Measurements from ENCODE around the gene ZNF189. TPM values are rescaled to one million over a fixed set of nuclear protein-coding genes. Genes with fewer than 3 reads are reported as not detected.

The ZNF189 gene
- total and polyA plus RNA-seq, 12 donors, result 17.8 to 86.8 (median 35.1) TPM

GRCh38 chr9:101457003-101457402 lies 58.4 kb downstream of the ZNF189 start:
- Histone ChIP-seq H3K4me1 (replicated peaks in 1 of 2) (peaks cover 0 to 5% of the 10 kb centered on the region in 2 donors), H3K4me3 (no peak overlapping the region), H3K27me3 (no peaks in the 10 kb centered on the region), H3K27ac (no peak overlapping the region), H3K36me3 (replicated peaks in 1 of 2) (no peaks in the 10 kb centered on the region), H3K9me3 (replicated peaks in 1 of 3) (no peaks in the 10 kb centered on the region)
- intact Hi-C loops (cut with DNase I), result no loop called here
- no peak for DNase-seq
- WGBS, 4 donors, result 18 to 28% (median 26%) methylated on average over 3 of the region's 3 CpGs
- TF ChIP-seq CTCF (IDR thresholded peaks at IDR 0.05) (peak in 1 of 6 experiments; percentile 7), POLR2A (IDR thresholded peaks at IDR 0.05) (no peak)

- TF ChIP-seq POLR2A (IDR thresholded peaks at IDR 0.05) (no peak), CTCF (IDR thresholded peaks at IDR 0.05) (peak; percentile 38 to 87 (median 77))
- WGBS, 4 donors, result 35 to 41% (median 36%) methylated on average over 9 of the region's 9 CpGs
- H3K4me1 ChIP-seq (replicated peaks in 1 of 2), result peaks cover 0 to under 1% of the 10 kb centered on the region in 2 donors
- no peak overlapping the region for H3K27ac ChIP-seq
- no peaks in the 10 kb centered on the region for H3K36me3 ChIP-seq (replicated peaks in 1 of 2)
- H3K4me3 ChIP-seq, result no peak overlapping the region
- intact Hi-C loops (cut with DNase I), result loop anchor here in 1 of 2 donors (2.0 kb wide), 1 partner anchor 72 kb away; no protein-coding TSS in a partner anchor
- DNase-seq, result peak in 4 of 7 donors; percentile 32 to 47 (median 36)
- H3K27me3 ChIP-seq, result no peaks in the 10 kb centered on the region
- no peaks in the 10 kb centered on the region for H3K9me3 ChIP-seq (replicated peaks in 1 of 3)
These were observed 60.4 kb downstream of the ZNF189 start for GRCh38 chr9:101458963-101459631.

Small RNA genes lying within 50 kb of the gene (small RNA-seq; reads per million reads assigned to genes)
- gene AL353621.2, result 0 reads per million in 2 donors

Other genes starting within 250 kb of the ZNF189 start
- gene BAAT, start 13.8 kb upstream of the ZNF189 start, total RNA-seq, result under 1 TPM in 4 of 9 donors, not detected in 5; 0.11 to 0.55 (median 0.16) TPM
- under 1 TPM; 0.07 to 0.27 (median 0.16) TPM for gene BAAT, start 13.8 kb upstream of the ZNF189 start, polyA plus RNA-seq
- gene MRPL50, start 233 bp upstream of the ZNF189 start, total RNA-seq, result 10 to 100 TPM in 8 of 9 donors, 1 to 10 TPM in 1; 9.9 to 48.5 (median 16.1) TPM
- gene MRPL50, start 233 bp upstream of the ZNF189 start, polyA plus RNA-seq, result 10 to 100 TPM in 2 of 3 donors, 1 to 10 TPM in 1; 8.4 to 38.6 (median 11.1) TPM
- gene ALDOB, start 36.9 kb downstream of the ZNF189 start, total RNA-seq, result 1 to 10 TPM in 7 of 9 donors, under 1 TPM in 2; 0.74 to 4.8 (median 2.0) TPM
- gene ALDOB, start 36.9 kb downstream of the ZNF189 start, polyA plus RNA-seq, result 1 to 10 TPM; 2.1 to 6.3 (median 4.5) TPM
- gene RNF20, start 135.0 kb downstream of the ZNF189 start, total RNA-seq, result 10 to 100 TPM; 19.8 to 46.8 (median 31.1) TPM
- 10 to 100 TPM; 13.5 to 43.3 (median 17.7) TPM for gene RNF20, start 135.0 kb downstream of the ZNF189 start, polyA plus RNA-seq
- gene PPP3R2, start 196.1 kb downstream of the ZNF189 start, total RNA-seq, result under 1 TPM in 1 of 9 donors, not detected in 8; 0.06 TPM
- gene PPP3R2, start 196.1 kb downstream of the ZNF189 start, polyA plus RNA-seq, result not detected

Data from adrenal gland (tissue), 12 donors.